Mucosa of stomach (tissue), 1 donor: ENCODE results near the gene CLDN10.

ENCODE experiments used
- H3K27me3 ChIP-seq: one replicate; pipeline ENCODE4 v1.7.0; 2013; ENCODE audit warnings: mild to moderate bottlenecking, low read length; ENCODE audit not compliant: control insufficient read depth, insufficient read depth
- H3K36me3 ChIP-seq: one replicate; pipeline ENCODE4 v1.7.0; 2013; ENCODE audit warnings: low read length; ENCODE audit not compliant: control insufficient read depth, insufficient read depth
- H3K4me1 ChIP-seq: one replicate; pipeline ENCODE4 v1.7.0; 2013; ENCODE audit warnings: mild to moderate bottlenecking, low read length; ENCODE audit not compliant: control insufficient read depth, insufficient read depth
- H3K4me3 ChIP-seq: one replicate; pipeline ENCODE4 v1.7.0; 2013; ENCODE audit warnings: low read length
- H3K9ac ChIP-seq: one replicate; pipeline ENCODE4 v1.7.0; 2013; ENCODE audit warnings: mild to moderate bottlenecking, low read length, moderate library complexity
- H3K9me3 ChIP-seq: one replicate; pipeline ENCODE4 v1.7.0; 2013; ENCODE audit warnings: mild to moderate bottlenecking, low read length, moderate library complexity; ENCODE audit not compliant: control insufficient read depth
- donor health status: Pancreatic carcinoma.

CLDN10 gene

DNA sequence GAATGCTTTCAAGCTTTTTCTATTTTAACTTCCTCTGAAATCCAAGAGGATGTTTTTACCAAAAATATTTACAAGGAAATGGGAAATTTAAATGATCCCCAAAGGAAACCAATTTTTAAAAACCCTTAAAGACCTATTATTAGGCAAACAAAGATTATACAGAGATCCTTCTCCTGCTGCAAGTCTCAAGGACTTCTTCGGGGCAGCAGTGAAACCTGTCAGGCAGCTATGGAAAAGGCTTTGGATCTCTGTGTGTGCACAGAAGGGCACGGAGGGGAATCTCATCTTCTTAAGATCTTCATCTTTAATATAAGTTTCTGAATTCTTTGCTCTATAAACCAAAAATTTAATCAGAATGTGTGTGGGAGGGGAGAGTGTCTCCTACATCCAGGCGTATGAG, 36.0 kb upstream of the CLDN10 start:
- no peaks in the 10 kb centered on the region for H3K36me3 ChIP-seq
- H3K9me3 ChIP-seq, result no peaks in the 10 kb centered on the region
- no peaks in the 10 kb centered on the region for H3K4me1 ChIP-seq
- H3K4me3 ChIP-seq, result no peak overlapping the region
- no peak overlapping the region for H3K9ac ChIP-seq
- H3K27me3 ChIP-seq, result peaks cover 5% of the 10 kb centered on the region

DNA sequence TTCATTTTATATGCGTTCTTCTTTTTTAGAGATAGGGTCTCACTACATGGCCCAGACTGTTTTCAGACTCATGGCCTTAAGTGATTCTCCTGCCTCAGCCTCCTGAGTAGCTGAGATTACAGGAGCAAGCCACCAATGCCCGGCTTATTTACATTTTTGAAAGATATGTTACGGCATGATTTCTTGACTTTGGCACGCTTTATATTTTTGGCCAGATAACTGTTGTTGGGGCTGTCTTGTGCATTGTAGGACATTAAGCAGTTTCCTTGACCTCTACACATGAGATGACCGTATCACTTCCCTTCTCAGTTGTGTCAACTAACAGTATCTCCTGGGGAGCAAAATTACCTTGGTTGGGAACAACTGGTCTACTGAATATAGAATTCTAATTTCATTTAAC, 28.9 kb upstream of the CLDN10 start:
- H3K4me3 ChIP-seq, result no peak overlapping the region
- H3K36me3 ChIP-seq, result no peaks in the 10 kb centered on the region

DNA sequence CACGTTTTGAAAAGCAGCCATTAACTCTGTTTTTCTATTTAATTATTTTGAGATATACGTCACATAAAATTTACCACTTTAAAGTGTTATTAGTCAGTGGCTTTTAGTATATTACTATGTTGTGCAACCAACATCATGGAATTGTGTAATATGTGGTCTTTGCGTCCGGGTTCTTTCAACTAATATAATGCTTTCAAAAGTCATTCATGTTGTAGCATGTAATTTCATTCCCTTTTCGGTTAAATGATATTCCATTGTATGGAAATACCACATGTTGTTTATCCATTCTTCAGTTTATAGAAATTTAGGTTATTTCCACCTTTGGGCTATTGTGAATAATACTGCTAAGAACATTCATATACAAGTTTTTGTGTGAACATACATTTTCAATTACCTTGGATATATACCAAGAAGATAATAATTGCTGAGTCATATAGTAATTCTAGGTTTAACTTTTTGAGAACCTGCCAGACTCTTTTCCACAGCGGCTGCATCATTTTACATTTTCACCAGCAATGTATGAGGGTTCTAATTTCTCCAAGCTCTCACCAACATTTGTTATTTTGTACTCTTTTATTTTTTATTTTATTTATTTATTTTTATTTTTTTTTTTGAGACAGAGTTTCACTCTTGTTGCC, 28.1 kb upstream of the CLDN10 start:
- H3K4me1 ChIP-seq, result no peaks in the 10 kb centered on the region
- no peaks in the 10 kb centered on the region for H3K9me3 ChIP-seq
- H3K4me3 ChIP-seq, result no peak overlapping the region
- H3K27me3 ChIP-seq, result no peaks in the 10 kb centered on the region
- H3K36me3 ChIP-seq, result no peaks in the 10 kb centered on the region
- H3K9ac ChIP-seq, result no peak overlapping the region

More for the DNA sequence above, 28.9 kb upstream of the CLDN10 start:
- Histone ChIP-seq H3K9ac (no peak overlapping the region), H3K4me1 (no peaks in the 10 kb centered on the region), H3K9me3 (no peaks in the 10 kb centered on the region), H3K27me3 (no peaks in the 10 kb centered on the region)

DNA sequence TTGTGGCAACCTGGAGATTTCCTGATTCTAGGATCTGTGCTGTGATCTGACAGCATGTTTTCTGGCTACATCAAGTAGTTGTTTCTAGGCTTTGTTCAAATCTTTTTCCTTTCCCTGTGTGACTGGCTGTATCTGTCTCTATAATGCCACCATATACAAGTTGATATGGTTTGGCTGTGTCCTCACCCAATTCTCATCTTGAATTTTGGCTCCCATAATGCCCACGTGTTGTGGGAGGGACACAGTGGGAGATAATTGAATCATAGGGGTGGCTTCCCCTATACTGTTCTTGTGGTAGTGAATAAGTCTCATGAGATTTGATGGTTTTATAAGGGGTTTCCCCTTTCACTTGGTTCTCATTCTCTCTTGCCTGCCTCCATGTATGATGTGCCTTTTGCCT, 24.6 kb upstream of the CLDN10 start:
- H3K27me3 ChIP-seq, result no peaks in the 10 kb centered on the region
- H3K4me1 ChIP-seq, result no peaks in the 10 kb centered on the region
- H3K9me3 ChIP-seq, result no peaks in the 10 kb centered on the region
- no peak overlapping the region for H3K4me3 ChIP-seq
- H3K36me3 ChIP-seq, result no peaks in the 10 kb centered on the region
- H3K9ac ChIP-seq, result no peak overlapping the region

DNA sequence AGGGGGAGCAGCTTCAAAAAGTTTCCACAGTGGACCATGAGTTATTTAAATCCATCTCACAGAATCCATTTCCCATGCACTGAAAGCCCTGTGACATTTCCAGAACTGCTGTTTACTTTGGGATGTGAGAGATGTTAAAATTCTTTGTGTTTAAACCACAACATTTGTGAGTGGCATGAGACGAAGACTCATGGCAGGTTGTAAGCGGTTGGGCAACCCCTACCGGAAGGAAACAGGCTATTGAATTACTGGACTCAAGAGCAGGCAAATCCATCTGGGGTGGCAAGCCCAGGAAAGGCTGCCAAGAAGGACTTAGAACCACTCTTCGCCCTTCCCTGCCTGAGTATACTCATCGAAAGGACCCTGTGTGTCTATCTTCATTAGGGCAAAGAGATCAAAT, 22.3 kb upstream of the CLDN10 start:
- H3K4me1 ChIP-seq, result peaks cover 7% of the 10 kb centered on the region

DNA sequence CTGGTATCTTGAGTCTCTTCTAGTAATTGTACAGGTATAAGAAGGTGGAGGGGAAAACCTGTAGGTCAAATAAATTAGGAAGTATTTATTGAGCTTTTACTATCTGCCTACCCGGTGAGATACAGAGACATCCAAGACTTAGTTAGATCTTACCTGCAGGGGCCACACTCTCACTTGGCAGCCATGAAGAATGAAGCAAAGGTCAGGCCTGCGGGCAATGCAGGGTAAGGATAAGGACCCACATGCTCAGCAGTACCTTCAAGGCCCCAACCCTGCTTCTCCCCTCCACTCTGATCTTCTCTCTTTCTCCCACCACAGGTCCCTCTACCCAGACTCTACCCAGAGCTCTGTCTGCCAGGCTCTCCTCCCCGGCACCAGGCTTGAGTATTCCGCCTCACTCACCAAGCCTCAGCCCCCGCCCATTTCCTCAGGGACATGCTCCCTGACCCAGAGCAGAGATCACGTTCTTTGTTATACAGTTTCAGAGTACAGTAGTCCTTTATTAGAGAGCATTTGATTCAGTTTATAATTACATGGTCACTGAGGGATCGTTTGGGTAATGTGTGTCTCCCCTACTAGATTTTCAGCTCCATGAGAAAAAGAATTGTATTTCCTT, 18.9 kb upstream of the CLDN10 start:
- no peak overlapping the region for H3K4me3 ChIP-seq
- no peak overlapping the region for H3K9ac ChIP-seq

More for the DNA sequence above, 22.3 kb upstream of the CLDN10 start:
- H3K36me3 ChIP-seq, result no peaks in the 10 kb centered on the region
- H3K4me3 ChIP-seq, result no peak overlapping the region
- H3K9ac ChIP-seq, result no peak overlapping the region
- no peaks in the 10 kb centered on the region for H3K9me3 ChIP-seq
- no peaks in the 10 kb centered on the region for H3K27me3 ChIP-seq

DNA sequence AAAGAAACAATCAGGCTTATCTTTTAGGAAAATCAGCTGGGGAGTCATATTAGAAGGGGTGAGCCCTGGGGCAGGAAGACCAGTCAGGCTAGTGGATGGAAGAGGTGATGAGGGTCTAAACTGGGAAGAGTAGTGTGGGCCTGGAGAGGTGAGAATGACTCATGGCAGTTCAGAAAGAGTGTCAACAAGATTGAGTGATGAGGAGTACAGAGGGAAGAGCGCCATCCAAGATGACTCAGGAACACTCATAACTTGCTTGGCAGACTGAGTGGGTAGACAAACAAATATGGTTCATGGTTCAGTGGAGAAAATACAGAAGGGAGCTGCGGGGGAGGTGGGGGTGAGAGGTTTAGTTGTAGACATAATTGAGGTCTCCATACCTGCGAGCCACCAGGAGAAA, 17.3 kb upstream of the CLDN10 start:
- H3K36me3 ChIP-seq, result no peaks in the 10 kb centered on the region
- no peaks in the 10 kb centered on the region for H3K27me3 ChIP-seq
- H3K4me3 ChIP-seq, result no peak overlapping the region
- peaks cover 12% of the 10 kb centered on the region for H3K4me1 ChIP-seq
- no peaks in the 10 kb centered on the region for H3K9me3 ChIP-seq
- no peak overlapping the region for H3K9ac ChIP-seq

More for the DNA sequence above, 18.9 kb upstream of the CLDN10 start:
- Histone ChIP-seq H3K4me1 (peaks cover 12% of the 10 kb centered on the region), H3K27me3 (no peaks in the 10 kb centered on the region), H3K36me3 (no peaks in the 10 kb centered on the region), H3K9me3 (no peaks in the 10 kb centered on the region)

DNA sequence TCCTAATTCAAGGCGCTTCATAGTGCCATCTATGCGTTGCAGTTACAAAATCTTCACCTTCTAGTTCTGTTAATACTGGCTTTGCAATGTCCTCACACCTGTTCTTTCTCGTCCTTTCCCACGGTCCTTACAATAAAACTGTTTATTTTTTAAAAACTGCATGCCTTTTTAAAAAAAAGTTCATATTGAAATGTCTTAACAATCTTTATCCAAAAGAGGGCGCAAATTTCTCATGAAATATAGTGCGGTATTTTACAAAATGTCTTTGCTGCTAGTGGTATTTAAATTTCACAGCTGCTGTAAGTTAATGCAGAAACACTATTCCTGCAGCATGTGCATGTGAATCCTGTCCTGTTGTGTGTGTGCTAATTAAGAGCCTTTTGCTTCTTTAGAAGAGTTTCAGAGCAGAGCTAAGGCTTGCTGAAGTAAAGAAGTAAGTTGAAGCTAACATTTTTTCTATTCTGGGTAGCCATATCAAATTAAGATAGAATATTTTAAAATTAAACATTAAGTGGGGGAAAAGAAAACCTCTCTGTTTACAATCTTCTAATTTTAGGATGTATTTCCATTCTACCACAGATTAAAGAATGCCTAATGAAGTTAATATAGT, 15.8 kb upstream of the CLDN10 start:
- Histone ChIP-seq H3K4me3 (no peak overlapping the region), H3K9ac (no peak overlapping the region), H3K27me3 (no peaks in the 10 kb centered on the region), H3K9me3 (no peaks in the 10 kb centered on the region), H3K36me3 (no peaks in the 10 kb centered on the region), H3K4me1 (peaks cover 12% of the 10 kb centered on the region)

DNA sequence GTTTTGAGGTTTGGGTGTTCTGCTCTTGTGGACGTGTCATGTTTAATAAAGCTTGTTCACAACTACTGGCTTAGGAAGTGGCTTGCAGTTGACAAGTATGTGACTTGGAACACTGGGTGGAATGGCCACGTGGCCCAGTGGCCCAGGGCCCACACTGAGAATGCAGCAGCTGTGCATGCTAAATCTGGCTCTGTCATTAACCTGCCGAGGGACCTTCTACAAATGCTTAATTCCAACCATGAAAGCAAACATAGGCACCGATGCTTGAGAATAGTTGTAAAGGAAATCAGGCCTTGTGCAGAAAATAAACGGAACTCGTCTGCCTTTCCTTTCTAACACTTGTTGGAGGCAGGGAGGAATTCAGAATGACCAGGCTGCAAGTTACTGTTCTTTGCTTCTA, 11.6 kb upstream of the CLDN10 start:
- Histone ChIP-seq H3K4me1 (peaks cover 5% of the 10 kb centered on the region), H3K36me3 (no peaks in the 10 kb centered on the region), H3K9me3 (no peaks in the 10 kb centered on the region), H3K9ac (no peak overlapping the region), H3K4me3 (no peak overlapping the region), H3K27me3 (no peaks in the 10 kb centered on the region)

DNA sequence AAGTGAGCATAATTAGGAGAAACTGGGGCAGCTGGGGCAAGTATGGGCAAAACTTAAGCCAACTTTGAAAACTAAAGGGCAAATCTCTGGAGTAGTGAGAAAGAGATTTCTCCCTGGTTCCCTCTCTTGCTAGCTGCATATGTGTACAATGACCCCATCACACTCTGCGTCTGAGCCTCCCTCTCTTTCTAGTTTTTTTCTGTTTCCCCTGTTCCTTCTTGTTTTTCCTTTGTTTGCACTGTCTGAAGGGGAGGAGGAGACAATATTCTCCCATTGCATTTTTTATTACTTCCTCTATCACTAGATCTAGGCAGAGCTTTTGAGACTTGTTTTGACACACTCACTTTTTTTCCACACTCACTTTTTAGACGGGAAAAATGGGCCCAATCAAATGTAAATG, 11.2 kb upstream of the CLDN10 start:
- H3K27me3 ChIP-seq, result no peaks in the 10 kb centered on the region
- peaks cover 3% of the 10 kb centered on the region for H3K4me1 ChIP-seq
- H3K4me3 ChIP-seq, result no peak overlapping the region
- H3K9ac ChIP-seq, result no peak overlapping the region
- H3K36me3 ChIP-seq, result no peaks in the 10 kb centered on the region
- no peaks in the 10 kb centered on the region for H3K9me3 ChIP-seq

DNA sequence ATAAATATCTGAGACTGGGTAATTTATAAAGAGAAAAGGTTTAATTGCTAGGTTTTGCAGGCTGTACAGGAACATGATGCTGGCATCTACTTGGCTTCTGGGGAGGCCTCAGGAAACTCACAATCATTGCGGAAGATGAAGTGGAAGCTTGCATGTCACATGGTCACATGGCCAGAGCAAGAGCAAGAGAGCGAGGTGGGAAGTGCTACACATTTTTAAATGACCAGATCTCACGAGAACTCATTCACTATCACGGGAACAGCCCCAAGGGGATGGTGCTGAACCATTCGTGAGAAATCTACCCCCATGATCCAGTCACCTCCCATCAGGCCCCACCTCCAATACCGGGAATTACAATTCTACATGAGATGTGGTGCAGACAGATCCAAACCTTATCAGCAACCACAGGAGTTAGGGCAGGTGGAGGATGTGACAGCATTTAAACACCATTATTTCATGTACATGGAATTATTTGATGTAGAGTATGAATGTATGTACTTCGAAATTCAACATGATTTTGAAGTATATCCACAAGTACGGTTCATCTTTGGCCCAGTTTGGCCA, 10.5 kb upstream of the CLDN10 start:
- peaks cover 2% of the 10 kb centered on the region for H3K27me3 ChIP-seq
- H3K4me3 ChIP-seq, result no peak overlapping the region
- H3K36me3 ChIP-seq, result no peaks in the 10 kb centered on the region
- H3K9me3 ChIP-seq, result no peaks in the 10 kb centered on the region
- H3K9ac ChIP-seq, result no peak overlapping the region
- no peaks in the 10 kb centered on the region for H3K4me1 ChIP-seq

DNA sequence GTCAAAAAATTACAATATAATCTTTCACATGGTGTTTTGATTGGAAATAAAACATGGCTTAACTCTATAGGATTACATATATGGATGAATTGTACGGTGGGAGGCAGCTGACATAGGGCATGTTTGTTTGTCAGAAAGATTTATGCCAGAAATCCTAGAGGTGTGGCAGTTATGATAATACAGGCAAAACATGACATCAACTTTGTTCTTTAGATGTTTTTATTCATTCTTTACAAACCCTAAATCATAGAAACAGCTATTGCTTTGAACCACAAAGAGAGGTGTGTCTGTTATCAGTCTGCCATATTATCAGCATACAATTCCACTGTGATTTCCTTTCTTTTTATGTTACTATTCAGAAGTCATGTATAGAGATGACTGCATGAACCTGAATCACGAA, 8.2 kb upstream of the CLDN10 start:
- H3K36me3 ChIP-seq, result no peaks in the 10 kb centered on the region
- H3K4me1 ChIP-seq, result no peaks in the 10 kb centered on the region
- no peak overlapping the region for H3K9ac ChIP-seq
- no peaks in the 10 kb centered on the region for H3K9me3 ChIP-seq
- no peak overlapping the region for H3K4me3 ChIP-seq
- H3K27me3 ChIP-seq, result peaks cover 4% of the 10 kb centered on the region
